ENCODE measurements around the gene RRP7A.

- TF ChIP-seq MYPOP (CRISPR knock-in tag; IDR thresholded peaks at IDR 0.05) (no peak), POLR2AphosphoS5 (IDR thresholded peaks at IDR 0.05; ENCODE audit: low read depth, low read length) (no peak), FOXJ3 (CRISPR knock-in tag; IDR thresholded peaks at IDR 0.05; ENCODE audit: borderline replicate concordance) (no peak)
These were observed 27.3 kb downstream of the RRP7A start for GRCh38 chr22:42492323-42492690.
